Glutamatergic neuron (in vitro differentiated cells): ENCODE measurements around the gene CHD6. TPM values are rescaled to one million over a fixed set of nuclear protein-coding genes. Genes with fewer than 3 reads are reported as not detected.

Experiments used
- DNase-seq: peaks from one replicate; pipeline ENCODE4 v3.0.0; 2022
- H3K27ac Mint-ChIP-seq: one replicate; pipeline ENCODE4 v1.8.0; 2020; ENCODE audit warnings: mild to moderate bottlenecking, mixed read lengths, inconsistent platforms; ENCODE audit not compliant: unreplicated experiment
- H3K27me3 Mint-ChIP-seq: one replicate; pipeline ENCODE4 v1.8.0; 2020; ENCODE audit warnings: mild to moderate bottlenecking, moderate library complexity, mixed read lengths, inconsistent platforms; ENCODE audit not compliant: unreplicated experiment
- H3K36me3 Mint-ChIP-seq: one replicate; pipeline ENCODE4 v1.8.0; 2020; ENCODE audit warnings: mild to moderate bottlenecking, mixed read lengths, inconsistent platforms; ENCODE audit not compliant: unreplicated experiment
- H3K4me1 Mint-ChIP-seq: one replicate; pipeline ENCODE4 v1.8.0; 2020; ENCODE audit warnings: mild to moderate bottlenecking, low read depth, mixed read lengths, inconsistent platforms; ENCODE audit not compliant: unreplicated experiment
- H3K4me3 Mint-ChIP-seq: one replicate; pipeline ENCODE4 v1.8.0; 2020; ENCODE audit warnings: mild to moderate bottlenecking, mixed read lengths, inconsistent platforms; ENCODE audit not compliant: unreplicated experiment
- H3K9me3 Mint-ChIP-seq: one replicate; pipeline ENCODE4 v1.8.0; 2020; ENCODE audit warnings: mild to moderate bottlenecking, moderate library complexity, mixed read lengths, inconsistent platforms; ENCODE audit not compliant: unreplicated experiment
- total RNA-seq: library from RNA; stranded (reverse); fragmentation: NEBNext Ultra II Directional; extraction: Animal tissue kit (Norgen Biotek cat#: 25700); gene quantifications from one replicate; pipeline ENCODE4 v1.2.1, GENCODE V29; 2021; ENCODE audit not compliant: unreplicated experiment
- TF ChIP-seq, protein P1 (sequence below): fragments of 200-600 bp; sonication (generic); IDR thresholded peaks from one replicate; pipeline ENCODE4 v1.5.0; 2021; ENCODE audit not compliant: partially characterized antibody, unreplicated experiment

The CHD6 gene
- total RNA-seq, 1 donor from 2014 or later = 85.6 TPM

DNA sequence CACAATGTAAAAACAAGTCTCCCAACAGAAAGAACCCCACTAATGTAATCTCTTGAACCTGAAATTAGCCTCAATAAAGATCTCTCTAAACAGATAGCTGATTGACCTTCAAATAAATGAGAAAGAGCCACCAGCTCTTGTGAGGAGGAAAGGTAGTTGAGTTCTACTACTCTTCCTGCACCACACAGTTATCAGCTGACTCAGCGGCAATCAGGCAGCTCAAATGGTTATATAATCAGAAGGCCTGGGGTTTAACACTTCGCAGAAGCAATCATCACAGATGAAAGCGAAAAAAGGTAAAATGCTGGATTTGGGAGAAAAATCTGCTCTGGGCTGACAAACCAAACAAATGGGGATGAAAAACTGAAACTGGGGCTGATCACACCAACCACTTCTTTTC is 91.8 kb downstream of the CHD6 start:
- Mint-ChIP-seq H3K4me3 (no peak overlapping the region), H3K36me3 (no peaks in the 10 kb centered on the region), H3K27ac (no peak overlapping the region), H3K27me3 (no peaks in the 10 kb centered on the region), H3K9me3 (no peaks in the 10 kb centered on the region), H3K4me1 (peaks cover 17% of the 10 kb centered on the region)
- no peak for DNase-seq
- TF ChIP-seq, protein P1, sequence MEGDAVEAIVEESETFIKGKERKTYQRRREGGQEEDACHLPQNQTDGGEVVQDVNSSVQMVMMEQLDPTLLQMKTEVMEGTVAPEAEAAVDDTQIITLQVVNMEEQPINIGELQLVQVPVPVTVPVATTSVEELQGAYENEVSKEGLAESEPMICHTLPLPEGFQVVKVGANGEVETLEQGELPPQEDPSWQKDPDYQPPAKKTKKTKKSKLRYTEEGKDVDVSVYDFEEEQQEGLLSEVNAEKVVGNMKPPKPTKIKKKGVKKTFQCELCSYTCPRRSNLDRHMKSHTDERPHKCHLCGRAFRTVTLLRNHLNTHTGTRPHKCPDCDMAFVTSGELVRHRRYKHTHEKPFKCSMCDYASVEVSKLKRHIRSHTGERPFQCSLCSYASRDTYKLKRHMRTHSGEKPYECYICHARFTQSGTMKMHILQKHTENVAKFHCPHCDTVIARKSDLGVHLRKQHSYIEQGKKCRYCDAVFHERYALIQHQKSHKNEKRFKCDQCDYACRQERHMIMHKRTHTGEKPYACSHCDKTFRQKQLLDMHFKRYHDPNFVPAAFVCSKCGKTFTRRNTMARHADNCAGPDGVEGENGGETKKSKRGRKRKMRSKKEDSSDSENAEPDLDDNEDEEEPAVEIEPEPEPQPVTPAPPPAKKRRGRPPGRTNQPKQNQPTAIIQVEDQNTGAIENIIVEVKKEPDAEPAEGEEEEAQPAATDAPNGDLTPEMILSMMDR = no peak

DNA sequence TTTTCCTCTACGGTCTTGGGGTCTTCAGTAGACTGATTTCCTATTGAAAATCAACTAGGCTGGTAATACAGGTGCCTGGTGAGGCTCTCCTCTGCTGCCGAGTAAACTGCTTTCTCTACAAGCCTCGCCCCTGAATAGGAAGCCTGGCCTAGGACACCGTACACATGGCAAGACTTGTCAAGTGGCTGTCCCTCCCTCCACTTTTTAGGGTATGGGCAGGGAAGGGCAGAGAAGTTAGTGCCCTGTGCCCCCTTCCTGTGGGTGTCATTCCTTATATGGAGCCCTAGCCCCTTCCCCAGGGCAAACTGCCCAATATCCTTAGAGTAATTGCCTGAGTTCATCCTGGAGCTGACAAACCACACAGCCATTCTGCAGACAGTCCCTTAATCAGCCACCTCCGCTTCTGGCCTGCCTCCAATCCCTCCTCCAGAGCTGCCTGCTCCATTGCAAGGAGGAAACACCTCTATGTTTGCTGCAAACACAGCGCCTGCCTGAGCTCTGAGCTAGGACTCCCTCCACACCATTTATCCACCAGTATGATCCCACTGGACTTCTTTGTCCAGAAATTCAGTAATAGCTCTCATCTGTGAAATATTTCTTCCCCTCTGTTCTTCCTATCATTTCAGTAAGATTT is 93.1 kb downstream of the CHD6 start:
- peaks cover 15% of the 10 kb centered on the region for H3K4me1 Mint-ChIP-seq
- no peaks in the 10 kb centered on the region for H3K9me3 Mint-ChIP-seq
- no peaks in the 10 kb centered on the region for H3K36me3 Mint-ChIP-seq
- H3K4me3 Mint-ChIP-seq = no peak overlapping the region
- no peak overlapping the region for H3K27ac Mint-ChIP-seq
- TF ChIP-seq, protein P1 = no peak
- no peaks in the 10 kb centered on the region for H3K27me3 Mint-ChIP-seq
- DNase-seq = no peak

DNA sequence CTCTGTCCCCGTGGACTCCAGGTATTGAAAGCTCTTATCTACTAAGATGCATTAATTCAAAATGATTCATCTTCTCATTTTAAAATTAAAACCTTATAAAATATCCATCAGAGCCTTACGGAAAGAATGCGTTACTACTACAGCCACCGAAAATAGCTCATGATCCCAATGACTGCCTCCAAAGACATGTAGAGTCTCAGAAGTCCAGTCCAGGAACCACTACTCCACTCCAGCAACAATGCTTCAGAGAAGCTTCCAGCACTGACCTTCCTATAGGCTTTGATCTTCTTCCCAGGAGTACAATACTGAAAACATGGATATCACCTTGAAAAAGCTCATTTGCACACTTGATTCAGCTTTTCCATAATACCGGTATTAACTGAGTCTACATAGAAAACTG is 94.3 kb downstream of the CHD6 start:
- TF ChIP-seq, protein P1 = no peak
- peaks cover 13% of the 10 kb centered on the region for H3K4me1 Mint-ChIP-seq
- H3K27me3 Mint-ChIP-seq = no peaks in the 10 kb centered on the region
- H3K27ac Mint-ChIP-seq = no peak overlapping the region
- H3K4me3 Mint-ChIP-seq = no peak overlapping the region
- no peaks in the 10 kb centered on the region for H3K9me3 Mint-ChIP-seq
- no peaks in the 10 kb centered on the region for H3K36me3 Mint-ChIP-seq
- DNase-seq = no peak

DNA sequence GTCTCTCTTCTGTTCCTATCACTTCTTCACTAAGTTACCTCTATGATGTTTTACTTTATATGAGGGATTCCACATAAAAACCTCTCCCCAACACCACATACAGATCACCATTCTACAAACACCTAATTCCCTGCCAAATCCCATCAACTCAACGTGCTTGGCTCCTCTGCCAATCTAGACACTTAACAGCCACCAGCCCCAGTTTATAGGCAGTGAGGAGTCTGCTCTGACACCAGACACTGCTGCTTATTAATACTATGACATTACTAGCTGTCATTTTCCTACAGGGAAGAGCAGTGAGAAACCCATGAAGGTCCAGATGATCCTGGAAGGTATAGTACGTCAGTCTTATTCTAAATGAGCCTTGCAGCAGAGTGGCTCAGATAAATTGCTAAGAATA is 104.3 kb downstream of the CHD6 start:
- H3K9me3 Mint-ChIP-seq = no peaks in the 10 kb centered on the region
- DNase-seq = no peak
- H3K4me3 Mint-ChIP-seq = no peak overlapping the region
- TF ChIP-seq, protein P1 = no peak
- H3K4me1 Mint-ChIP-seq = peaks cover 9% of the 10 kb centered on the region
- no peaks in the 10 kb centered on the region for H3K36me3 Mint-ChIP-seq
- no peak overlapping the region for H3K27ac Mint-ChIP-seq
- peaks cover 3% of the 10 kb centered on the region for H3K27me3 Mint-ChIP-seq

GRCh38 chr20:41512624-41513023 is 105.6 kb downstream of the CHD6 start:
- TF ChIP-seq, protein P1 = no peak
- H3K4me3 Mint-ChIP-seq = no peak overlapping the region
- peaks cover 3% of the 10 kb centered on the region for H3K27me3 Mint-ChIP-seq
- H3K4me1 Mint-ChIP-seq = peaks cover 16% of the 10 kb centered on the region
- H3K27ac Mint-ChIP-seq = no peak overlapping the region
- no peaks in the 10 kb centered on the region for H3K9me3 Mint-ChIP-seq
- no peak for DNase-seq
- H3K36me3 Mint-ChIP-seq = no peaks in the 10 kb centered on the region
